Measurements from ENCODE around the gene APLF.
"Not testable (repeated sequence)": the region's sequence is repeated elsewhere in the genome, so short reads cannot be mapped to it uniquely, and the experiment has no call there.

The APLF gene

DNA sequence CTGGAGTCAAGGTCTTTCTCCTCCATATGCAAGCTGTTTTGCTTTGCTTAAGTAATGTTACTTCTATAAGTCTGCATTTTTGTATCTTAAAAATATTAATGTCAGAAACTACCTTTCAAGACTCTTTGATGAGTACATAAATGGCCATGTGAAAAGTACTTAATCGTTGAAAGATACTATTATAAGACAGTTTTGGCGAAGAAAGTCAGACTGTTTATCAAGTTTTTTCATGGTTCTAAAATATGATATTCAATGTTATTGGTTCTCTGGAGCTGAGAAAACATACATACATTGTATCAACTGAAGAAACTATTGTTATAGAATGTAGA, 25.4 kb upstream of the APLF start:
- DNase-seq, result no peak

DNA sequence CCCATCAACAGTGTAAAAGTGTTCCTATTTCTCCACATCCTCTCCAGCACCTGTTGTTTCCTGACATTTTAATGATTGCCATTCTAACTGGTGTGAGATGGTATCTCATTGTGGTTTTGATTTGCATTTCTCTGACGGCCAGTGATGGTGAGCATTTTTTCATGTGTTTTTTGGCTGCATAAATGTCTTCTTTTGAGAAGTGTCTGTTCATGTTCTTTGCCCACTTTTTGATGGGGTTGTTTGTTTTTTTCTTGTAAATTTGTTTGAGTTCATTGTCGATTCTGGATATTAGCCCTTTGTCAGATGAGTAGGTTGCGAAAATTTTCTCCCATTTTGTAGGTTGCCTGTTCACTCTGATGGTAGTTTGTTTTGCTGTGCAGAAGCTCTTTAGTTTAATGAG, 21.0 kb upstream of the APLF start:
- not testable (repeated sequence) for DNase-seq

DNA sequence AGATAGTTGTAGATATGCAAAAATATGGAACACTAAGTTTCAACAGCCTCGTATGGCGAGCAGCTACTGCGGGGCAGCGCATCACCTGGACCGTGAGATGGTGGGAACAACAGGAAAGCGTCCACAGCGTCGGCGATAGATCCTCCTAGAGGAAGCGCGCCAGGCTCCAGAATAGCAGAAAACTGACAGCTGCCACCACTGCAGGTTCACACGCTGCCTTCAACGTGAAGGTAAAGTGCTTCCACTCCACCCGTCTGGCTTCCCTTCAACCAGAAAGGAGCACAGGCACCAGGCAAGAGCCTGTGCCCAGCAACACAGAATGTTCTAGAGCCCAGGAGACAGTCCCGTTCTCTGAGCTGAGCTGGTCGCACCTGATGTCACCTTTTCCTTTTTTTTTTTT, 20.3 kb upstream of the APLF start:
- DNase-seq, result no peak

DNA sequence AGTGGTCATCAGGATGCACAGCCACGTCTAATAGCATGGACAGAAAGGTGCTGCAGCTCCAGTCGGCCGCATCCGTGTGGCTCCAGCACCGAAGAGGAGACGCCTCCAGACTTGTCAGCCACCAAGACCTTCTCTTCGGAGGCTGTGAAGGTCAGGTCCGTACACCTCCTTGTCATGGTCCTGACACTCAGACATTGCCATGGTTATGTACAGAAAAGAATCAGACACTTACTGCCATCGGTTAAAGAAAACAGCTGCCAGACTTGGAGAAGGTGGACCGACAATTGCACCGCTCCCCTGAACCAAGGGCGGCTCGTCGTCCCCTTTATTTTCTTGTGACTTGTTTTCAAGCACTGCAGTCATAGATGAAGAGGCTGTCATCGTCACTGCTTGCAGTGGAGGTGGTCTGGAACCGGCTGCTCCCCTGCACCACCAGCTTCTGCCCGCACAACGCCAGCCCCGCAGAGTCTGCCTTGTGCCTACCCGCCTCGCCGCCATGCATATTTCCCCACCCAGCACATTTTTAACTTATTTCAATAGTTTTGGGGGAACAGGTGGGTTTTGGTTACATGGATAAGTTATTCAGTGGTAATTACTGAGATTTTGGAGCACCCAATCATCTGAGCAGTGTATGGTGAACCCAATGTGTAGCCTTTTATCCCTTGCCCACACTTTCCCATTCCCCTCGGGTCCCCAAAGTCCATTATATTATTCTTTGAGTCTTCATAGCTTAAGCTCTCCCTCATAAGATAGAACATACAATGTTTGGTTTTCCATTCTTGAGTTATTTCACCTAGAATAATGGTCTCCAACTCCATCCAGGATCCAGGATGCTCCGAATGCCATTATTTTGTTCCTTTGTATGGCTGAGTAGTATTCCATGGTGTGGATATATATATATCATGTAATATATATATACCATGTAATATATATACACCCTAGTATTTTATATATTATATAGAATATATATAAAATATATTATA, 18.4 kb upstream of the APLF start:
- DNase-seq, result no peak

DNA sequence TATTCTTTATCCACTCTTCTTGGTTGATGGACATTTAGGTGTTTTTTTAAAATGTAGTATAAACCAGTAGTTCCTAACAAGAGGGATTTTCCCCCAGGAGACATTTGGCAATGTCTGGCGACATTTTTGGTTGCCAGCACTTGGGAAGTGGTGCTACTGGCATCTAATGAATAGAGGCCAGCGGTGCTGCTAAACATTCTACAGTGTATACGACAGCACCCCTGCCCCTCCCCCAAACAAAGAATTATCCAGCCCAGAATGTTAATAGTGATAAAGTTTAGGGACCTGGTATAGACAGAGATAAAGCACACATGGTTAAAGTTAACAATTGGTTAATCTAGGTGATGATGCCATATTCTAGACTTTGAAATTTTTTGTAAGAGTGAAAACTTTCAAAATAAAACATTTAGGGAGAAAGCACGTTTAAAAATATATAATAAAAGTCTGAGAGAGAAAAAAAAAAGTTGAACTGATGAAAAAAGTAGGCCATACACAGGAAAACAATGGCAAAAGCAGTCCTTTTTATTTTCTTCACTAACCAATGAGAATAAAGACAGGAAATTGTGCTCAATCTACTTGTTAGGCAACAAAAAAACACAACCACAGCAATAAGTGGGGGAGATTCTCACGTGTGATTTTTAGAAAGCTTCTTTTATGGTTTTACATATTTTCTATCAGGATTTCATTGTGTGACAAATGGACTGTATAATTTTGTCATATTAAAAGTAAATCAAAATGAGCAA, 15.1 kb upstream of the APLF start:
- DNase-seq, result no peak

DNA sequence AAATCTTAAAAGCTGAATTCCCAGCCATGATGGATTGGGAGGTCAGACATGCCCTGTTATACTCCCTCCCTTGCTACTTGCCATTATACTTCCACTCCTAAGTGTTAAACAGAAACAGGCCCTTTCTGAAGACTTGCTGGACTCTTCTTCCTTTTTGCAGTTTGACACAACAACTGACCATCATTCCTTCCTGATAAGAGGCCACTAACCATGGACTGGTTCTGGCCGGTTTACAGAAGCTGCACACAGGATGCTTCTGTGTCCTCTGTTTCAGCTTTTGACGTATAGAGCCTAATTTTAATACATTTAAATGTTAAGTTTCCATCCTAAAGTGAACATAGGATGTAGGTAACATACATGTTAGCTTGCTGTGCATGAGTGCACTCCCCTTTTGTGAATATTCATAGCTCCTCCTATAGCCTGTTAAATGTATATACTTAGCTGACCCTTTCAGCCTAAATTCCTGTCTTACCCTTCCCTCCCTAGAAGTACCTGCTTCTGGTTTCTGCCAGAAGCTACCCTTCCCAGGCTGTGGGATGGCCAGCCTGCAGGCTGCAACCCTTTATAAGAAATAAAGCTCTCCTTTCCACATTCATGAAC, 13.5 kb upstream of the APLF start:
- DNase-seq, result no peak

DNA sequence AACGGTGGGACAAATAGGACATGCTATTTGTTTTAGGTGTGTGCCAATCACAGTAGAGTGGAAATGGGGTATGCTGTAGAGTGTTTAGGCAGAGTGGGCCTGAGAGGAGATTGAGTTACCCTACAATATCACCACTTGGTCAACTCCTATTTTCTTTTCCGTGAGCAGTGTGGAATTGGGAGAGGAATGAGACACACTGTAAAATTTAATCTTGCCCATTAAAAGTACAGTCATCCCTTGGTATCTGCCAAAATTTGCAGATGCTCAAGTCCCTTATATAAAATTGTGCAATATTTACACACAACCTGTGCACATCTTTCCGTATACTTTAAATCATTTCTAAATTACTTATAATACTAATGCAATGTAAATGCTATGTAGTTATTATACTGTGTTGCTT, 12.7 kb upstream of the APLF start:
- no peak for DNase-seq

DNA sequence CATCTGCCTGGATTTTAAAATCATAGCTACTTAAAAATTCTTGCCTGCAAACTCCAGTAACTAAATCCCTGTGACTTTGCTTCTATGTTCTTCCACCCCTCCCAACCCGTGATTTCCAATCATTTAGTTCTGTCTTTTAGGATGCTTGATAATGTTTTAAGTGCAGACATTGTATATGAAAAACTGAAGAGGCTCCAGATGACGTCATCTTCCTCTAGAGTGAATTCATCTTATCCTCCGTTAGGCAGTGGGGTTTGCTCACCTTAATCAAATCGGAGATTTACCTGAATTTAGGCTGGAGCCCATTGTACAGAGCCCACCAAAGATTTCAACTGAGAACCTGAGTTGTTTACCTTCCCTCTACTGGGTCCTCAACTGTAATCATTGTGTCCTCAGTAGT, 11.2 kb upstream of the APLF start:
- DNase-seq, result no peak

DNA sequence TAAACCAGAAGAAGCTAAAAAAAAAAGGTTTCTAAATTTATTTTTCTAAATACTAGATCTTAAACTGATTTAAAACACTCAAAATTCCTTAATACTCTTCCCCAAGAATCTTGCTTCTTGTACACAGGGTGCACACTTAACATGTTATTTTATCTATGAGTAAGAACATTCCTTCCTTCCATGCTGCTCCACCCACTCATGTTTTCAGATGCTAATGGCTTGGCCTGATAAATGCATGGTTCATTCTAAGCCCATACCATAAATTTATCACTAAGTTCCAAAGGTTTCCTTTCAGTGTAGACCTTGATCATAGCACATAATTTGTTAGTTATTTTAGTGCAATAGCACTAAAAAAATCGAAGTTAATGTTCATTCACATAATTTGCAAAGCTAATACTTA, 8.4 kb upstream of the APLF start:
- DNase-seq, result no peak

DNA sequence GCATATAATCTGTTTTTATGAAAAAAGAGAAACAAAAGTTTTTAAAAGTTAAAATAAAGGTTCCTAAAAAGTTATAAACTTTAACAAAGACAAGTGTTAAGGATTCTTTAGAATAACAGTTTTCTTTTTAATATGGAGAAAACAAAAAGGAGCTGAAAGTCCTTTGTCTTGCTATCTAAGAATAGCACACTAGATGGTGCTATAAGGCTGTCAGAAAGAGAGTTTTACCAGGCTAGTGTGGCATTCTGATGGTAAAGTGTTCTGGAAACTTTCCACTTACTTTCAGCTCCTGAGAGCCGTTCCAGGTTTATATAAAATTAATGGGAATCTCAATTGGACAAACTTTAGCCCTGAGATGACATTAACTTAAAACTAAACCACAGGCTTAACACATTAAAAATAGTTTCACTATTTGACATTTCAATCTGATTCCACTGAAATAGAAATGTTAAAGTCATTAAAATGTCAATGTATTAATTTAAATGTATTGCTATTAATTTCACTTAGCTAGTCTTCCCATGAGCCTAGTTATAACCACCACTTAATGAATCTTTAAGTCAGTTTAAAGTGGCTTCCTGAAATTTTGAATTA, 4.0 kb upstream of the APLF start:
- DNase-seq, result no peak

DNA sequence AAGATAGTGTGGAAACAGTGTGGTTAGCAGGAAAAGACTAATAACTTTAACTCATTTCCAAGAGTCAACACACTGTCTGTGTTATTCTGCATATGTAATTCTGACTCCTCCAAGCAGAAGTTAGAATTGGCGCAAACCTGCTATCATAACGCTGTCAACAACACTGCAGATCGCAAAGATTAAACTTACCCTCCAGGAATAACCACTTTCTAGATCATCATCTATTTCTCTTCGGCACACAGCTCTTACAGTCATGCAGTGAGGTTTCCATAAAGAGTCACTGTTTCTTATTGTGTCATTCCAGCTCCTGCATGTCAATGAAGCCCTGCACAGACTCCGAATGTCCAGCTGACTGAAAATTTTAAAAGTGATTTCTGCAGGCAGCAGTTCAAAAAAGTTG, 2.7 kb upstream of the APLF start:
- no peak for DNase-seq

DNA sequence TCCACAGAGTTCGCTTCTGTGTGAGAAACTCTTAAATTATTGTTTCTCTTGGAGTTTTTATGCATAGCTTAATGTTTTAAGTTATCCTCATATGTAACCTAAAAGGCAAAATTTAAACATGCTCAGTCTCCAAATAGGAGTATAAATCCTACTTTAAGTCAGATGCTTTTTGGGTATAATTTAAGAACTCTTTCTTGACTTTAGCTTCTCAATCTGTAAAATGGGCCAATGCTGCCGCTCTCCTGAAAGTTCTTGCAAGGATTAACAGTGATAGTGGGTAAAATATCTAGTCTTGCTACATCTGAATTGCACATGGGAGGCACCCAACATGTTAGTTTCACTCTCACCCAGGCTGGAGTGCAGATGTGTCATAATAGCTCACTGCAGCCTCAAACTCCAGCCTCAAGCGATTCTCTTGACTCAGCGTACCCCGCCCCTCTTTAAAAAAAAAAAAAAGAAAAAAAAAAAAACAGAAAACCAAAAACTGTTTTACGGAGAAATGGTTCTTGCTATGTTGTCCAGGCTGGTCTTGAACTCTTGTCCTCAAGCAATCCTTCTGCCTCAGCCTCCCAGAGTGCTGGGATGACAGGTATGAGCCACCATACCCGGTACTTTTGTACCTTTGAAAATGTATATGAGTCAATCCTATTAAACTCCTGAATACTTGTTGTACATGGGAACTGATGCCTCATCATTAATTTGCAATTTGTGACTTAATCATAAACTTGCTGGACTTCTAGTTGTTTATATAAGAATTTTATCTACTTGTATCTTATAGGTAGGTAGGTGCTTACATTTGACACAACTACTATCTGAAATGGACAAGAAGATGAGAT, 2.1 kb upstream of the APLF start:
- no peak for DNase-seq

DNA sequence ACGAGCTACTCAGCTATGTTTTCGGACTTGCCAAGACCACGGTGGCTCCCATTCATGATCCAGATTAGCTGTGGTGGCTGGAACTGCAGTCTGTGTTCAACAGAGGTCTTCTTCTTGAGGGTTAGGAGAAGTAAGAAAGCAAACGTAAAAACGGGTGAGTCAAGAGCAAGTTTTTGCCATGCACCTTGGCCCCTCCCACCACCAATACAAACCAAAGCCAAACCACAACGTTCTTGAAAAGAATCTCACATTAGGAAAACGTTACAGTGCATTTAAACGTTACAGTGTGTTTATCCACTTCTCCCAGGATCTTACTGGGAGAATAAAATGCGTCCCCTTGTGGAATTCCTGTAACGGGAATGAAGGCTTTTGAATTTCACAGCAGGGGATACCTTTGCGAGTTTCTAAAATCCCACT, 1.0 kb upstream of the APLF start:
- peak in 3 of 4 experiments; percentile 5 to 21 (median 16) for DNase-seq

DNA sequence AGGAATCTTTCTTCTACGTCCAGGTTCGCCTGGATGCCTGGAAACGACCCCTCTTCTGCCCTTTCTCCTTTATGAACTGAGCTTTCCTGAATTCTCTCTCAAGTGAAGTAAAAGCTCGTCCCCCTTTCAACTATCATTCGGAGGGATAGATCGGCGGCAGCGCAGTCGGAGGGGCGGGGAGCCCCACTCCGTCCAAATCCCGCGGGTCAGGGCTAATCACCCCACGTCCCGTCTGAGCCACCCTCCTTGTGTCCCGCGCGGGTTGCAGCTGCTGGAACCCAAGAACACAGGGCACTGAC, 658 bp upstream of the APLF start:
- peak in 1 of 4 experiments; percentile 35 for DNase-seq

DNA sequence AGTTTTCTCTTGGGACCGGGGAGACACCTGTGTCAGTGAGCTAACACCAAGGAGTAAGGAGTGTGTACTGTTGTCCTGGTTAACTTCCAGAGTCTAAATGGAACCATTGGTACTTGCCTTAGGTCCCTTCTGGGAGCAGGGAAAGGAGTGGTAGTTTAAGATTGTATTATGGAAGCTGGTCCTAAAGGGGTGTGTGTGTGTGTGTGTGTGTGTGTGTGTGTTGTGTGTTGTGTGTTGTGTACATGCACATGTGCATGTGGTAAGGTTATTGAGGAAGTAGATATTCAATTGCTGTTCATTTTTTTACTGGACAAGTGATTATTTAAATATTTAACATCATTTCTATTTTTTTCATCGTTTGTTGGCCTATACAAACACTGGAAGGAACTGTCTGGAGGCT, 1.4 kb downstream of the APLF start:
- DNase-seq, result no peak

DNA sequence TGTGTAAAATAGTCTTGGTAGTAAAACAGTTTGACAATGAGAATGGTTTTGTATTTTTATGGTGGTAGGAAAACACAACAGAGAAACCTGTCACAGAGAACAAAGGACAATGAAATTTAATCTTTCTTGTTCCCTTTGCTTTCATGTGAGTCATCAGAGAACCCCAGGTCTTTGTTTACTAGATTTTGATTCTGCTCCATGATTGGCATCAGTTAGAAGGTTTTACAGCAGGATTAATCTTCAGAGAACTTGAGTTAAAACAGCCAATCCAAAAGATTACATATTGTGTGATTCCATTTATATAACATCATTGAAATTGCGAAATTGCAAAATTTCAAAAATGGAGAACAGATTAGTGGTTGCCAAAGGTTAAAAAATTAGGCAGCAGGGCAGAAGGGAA, 2.5 kb downstream of the APLF start:
- no peak for DNase-seq

DNA sequence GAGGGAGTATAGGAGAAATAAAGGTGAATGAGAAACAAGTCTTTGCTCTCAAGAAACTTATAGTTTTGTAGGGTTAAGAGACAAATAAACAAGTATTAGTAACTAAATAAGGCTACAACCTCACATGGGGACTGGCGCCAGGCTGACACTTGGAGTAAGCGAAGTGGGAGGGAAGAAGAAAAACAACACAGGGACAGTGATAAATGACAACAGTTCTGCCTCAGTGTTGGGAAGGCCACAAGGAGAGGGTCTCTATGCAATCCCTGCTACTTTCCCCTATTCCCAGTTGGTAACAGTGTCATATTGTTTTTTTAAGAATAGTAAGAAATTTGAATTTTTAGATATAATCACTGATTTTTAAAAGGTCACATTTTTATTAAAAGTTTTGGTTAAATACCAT, 4.0 kb downstream of the APLF start:
- DNase-seq, result no peak

DNA sequence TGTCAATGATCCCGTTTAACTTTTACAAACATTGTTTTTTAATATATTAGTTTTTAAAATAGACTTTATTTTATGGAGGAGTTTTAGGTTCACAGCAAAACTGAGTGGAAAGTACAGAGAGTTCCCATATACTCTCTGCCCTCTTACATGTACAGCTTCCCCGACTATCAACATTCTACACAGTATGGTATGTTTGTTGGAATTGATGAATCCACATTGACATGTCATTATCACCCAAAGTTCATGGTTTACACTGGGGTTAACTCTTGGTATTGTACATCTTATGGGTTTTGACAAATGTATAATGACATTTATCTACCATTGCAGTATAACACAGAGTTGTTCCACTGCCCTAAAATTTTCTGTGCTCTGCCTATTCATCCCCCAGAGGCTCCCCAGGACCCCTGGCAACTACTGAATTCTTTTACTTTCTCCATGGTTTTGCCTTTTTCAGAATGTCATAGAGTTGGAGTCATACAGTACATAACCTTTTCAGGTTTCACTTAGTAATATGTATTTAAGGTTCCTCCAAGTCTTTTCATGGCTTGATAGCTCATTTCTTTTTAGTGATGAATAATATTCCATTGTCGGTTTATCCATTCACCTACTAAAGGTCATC, 5.5 kb downstream of the APLF start:
- DNase-seq, result no peak

DNA sequence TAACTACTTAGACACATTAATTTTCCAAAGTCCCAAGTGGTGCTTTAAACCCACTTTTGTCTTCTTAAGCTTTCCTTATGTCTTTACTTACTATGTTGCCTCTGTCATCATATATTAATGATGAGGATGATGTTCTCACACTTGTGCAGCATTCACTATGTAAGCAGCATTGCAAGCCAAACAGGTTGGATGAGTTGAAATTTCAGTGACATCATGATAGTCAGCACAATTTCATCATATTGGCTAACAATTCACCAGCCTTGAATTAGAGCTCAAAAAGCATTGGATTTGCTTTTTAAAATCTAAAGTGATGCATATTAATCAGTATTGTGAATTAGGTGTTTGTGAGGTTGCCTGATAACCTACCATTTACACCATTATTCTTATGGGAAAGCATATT, 7.7 kb downstream of the APLF start:
- DNase-seq, result no peak

DNA sequence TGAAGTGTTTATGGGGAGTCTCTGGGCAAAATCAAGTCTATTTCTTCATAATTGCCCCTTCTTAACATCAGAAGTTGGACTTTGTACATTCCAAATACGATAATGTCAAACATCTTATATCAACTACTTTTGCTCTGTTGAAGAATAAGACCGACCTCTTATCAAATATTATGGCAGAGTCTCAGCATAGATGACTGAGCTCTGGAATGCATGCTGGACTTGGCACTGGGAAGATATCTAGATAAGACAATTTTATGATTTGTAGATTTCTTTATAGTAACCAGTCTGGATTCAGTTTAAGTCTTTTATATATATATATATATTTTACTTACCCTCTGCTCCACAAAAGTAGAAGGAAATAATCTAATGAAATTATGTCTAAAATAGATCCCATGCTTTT, 8.2 kb downstream of the APLF start:
- no peak for DNase-seq

DNA sequence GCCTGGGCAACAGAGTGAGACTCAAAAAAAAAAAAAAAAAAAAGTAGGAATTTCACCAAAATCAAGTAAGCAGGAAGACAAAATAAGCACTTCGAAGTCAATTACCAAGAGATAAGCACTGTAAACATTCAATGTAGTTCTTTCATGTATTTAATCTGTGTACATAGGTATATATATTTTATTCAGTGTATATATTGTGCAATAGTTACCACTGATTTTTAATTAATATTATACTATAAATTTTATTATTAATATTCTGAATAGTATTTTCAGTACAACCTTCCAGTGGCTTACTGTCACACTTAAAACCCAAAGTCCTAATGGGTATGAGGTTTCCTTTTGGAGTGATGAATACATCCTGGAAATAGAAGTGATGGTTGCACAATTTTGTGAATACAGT, 9.1 kb downstream of the APLF start:
- DNase-seq, result no peak

DNA sequence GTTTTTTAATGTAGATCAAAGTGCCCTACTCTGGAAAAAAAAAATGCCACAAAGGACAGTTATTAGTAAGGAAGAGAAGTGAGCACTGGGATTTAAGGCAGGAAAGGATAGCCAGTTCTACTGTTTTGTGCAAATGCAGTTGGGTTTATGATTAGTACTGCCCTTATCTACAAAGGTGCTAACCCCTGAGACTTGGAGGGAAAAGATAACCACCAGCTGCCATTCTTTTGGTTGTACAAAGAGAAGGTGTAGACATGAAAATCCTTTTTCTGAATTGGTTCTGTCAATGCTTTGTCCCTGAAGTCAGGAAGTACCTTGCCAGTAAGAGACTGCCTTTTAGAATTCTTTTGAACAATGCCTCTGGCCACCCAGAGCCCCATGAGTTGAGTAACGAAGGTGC, 11.3 kb downstream of the APLF start:
- no peak for DNase-seq
